HFFc6 (cell line): ENCODE measurements around the gene RPS6KA4. TPM values are rescaled to one million over a fixed set of nuclear protein-coding genes. Genes with fewer than 3 reads are reported as not detected.

Source experiments
- DNase-seq: peaks from one replicate; pipeline ENCODE4 v3.0.0-alpha.2; 2018
- H3K27ac Mint-ChIP-seq: 2 replicates; pipeline ENCODE4 v1.8.0; 2020; ENCODE audit warnings: mild to moderate bottlenecking, mixed read lengths
- H3K27me3 Mint-ChIP-seq: 2 replicates; pipeline ENCODE4 v1.8.0; 2021; ENCODE audit warnings: mild to moderate bottlenecking, moderate library complexity, mixed read lengths; ENCODE audit not compliant: insufficient read depth
- H3K36me3 Mint-ChIP-seq: 2 replicates; pipeline ENCODE4 v1.8.0; 2021; ENCODE audit warnings: low read depth, mixed read lengths
- H3K4me1 Mint-ChIP-seq: 2 replicates; pipeline ENCODE4 v1.8.0; 2020; ENCODE audit warnings: low read depth, mixed read lengths
- H3K4me3 Mint-ChIP-seq: 2 replicates; pipeline ENCODE4 v1.8.0; 2020; ENCODE audit warnings: mild to moderate bottlenecking, moderate library complexity, mixed read lengths
- H3K9me3 Mint-ChIP-seq: 2 replicates; pipeline ENCODE4 v1.8.0; 2020; ENCODE audit warnings: mild to moderate bottlenecking, mixed read lengths
- CTCF ChIP-seq: fragments of 200-600 bp; sonication (generic); IDR thresholded peaks from 2 replicates; pipeline ENCODE4 v1.5.0; 2021; ENCODE audit warnings: antibody characterized with exemption, mild to moderate bottlenecking
- microRNA-seq: library from miRNA; unstranded; fragments of <30 nt; microRNA quantifications from one replicate; pipeline ENCODE4, GENCODE V29; 2019
- total RNA-seq, 6 experiments: library from RNA; stranded (reverse); fragmentation: NEBNext Ultra II Directional; extraction: Animal tissue kit (Norgen Biotek cat#: 25700); gene quantifications; 2 replicates in 1 of 6; 3 replicates in 5 of 6; pipeline ENCODE4 v1.2.3, GENCODE V29; 2021

RPS6KA4 gene
- total RNA-seq, 6 experiments from 2014 or later = 42.9 to 63.4 (median 56.6) TPM

- no peak overlapping the region for H3K4me3 Mint-ChIP-seq
- no peaks in the 10 kb centered on the region for H3K36me3 Mint-ChIP-seq
- H3K9me3 Mint-ChIP-seq = peaks cover 27% of the 10 kb centered on the region
- DNase-seq = no peak
- no peaks in the 10 kb centered on the region for H3K4me1 Mint-ChIP-seq
- no peak overlapping the region for H3K27ac Mint-ChIP-seq
- TF ChIP-seq CTCF = no peak
- H3K27me3 Mint-ChIP-seq = peaks cover 28% of the 10 kb centered on the region
These were observed 60.4 kb downstream of the RPS6KA4 start for GRCh38 chr11:64419257-64419790.

- H3K4me1 Mint-ChIP-seq = no peaks in the 10 kb centered on the region
- H3K27me3 Mint-ChIP-seq = peaks cover 24% of the 10 kb centered on the region
- H3K9me3 Mint-ChIP-seq = peaks cover 27% of the 10 kb centered on the region
- H3K4me3 Mint-ChIP-seq = no peak overlapping the region
- TF ChIP-seq CTCF = no peak
- peak; percentile 7 for DNase-seq
- H3K36me3 Mint-ChIP-seq = no peaks in the 10 kb centered on the region
- no peak overlapping the region for H3K27ac Mint-ChIP-seq
These were observed 61.0 kb downstream of the RPS6KA4 start for GRCh38 chr11:64419818-64420485.

Small RNA genes lying within 50 kb of the gene (microRNA-seq; reads per million reads assigned to microRNA genes)
- gene MIR1237 (39.4 reads per million, percentile 34 among the genes with 10 or more reads in this experiment), gene MIR7155 (not detected)

Other genes starting within 250 kb of the RPS6KA4 start
- gene MACROD1, start 193.0 kb upstream of the RPS6KA4 start, total RNA-seq = 10 to 100 TPM; 11.8 to 17.0 (median 13.1) TPM
- gene STIP1, start 173.0 kb upstream of the RPS6KA4 start, total RNA-seq = 100 to 1,000 TPM; 203 to 259 (median 210) TPM
- gene FERMT3, start 152.4 kb upstream of the RPS6KA4 start, total RNA-seq = 1 to 10 TPM; 1.2 to 2.8 (median 1.7) TPM
- gene TRPT1, start 133.0 kb upstream of the RPS6KA4 start, total RNA-seq = 10 to 100 TPM; 32.6 to 41.1 (median 39.7) TPM
- gene NUDT22, start 132.9 kb upstream of the RPS6KA4 start, total RNA-seq = 10 to 100 TPM; 46.6 to 57.7 (median 53.7) TPM
- 10 to 100 TPM; 21.7 to 29.5 (median 23.2) TPM for gene DNAJC4, start 128.6 kb upstream of the RPS6KA4 start, total RNA-seq
- gene VEGFB, start 124.6 kb upstream of the RPS6KA4 start, total RNA-seq = 10 to 100 TPM; 65.1 to 80.6 (median 71.2) TPM
- 10 to 100 TPM; 54.1 to 95.6 (median 73.1) TPM for gene FKBP2, start 118.1 kb upstream of the RPS6KA4 start, total RNA-seq
- gene PPP1R14B, start 112.2 kb upstream of the RPS6KA4 start, total RNA-seq = 100 to 1,000 TPM; 386 to 478 (median 429) TPM
- 10 to 100 TPM; 48.1 to 58.0 (median 51.8) TPM for gene PLCB3, start 107.6 kb upstream of the RPS6KA4 start, total RNA-seq
- 10 to 100 TPM; 65.9 to 75.0 (median 68.8) TPM for gene BAD, start 74.5 kb upstream of the RPS6KA4 start, total RNA-seq
- gene GPR137, start 73.3 kb upstream of the RPS6KA4 start, total RNA-seq = 10 to 100 TPM; 27.9 to 42.1 (median 34.7) TPM
- under 1 TPM in 1 of 6 experiments, not detected in 5; 0.14 TPM for gene KCNK4, start 67.9 kb upstream of the RPS6KA4 start, total RNA-seq
- under 1 TPM in 1 of 6 experiments, not detected in 5; 0.31 TPM for gene CATSPERZ, start 58.8 kb upstream of the RPS6KA4 start, total RNA-seq
- 10 to 100 TPM; 18.9 to 25.0 (median 21.7) TPM for gene ESRRA, start 53.6 kb upstream of the RPS6KA4 start, total RNA-seq
- 100 to 1,000 TPM; 246 to 269 (median 261) TPM for gene TRMT112, start 41.6 kb upstream of the RPS6KA4 start, total RNA-seq
- 100 to 1,000 TPM; 161 to 207 (median 186) TPM for gene PRDX5, start 41.0 kb upstream of the RPS6KA4 start, total RNA-seq
- 1 to 10 TPM in 4 of 6 experiments, under 1 TPM in 2; 0.45 to 1.9 (median 1.7) TPM for gene CCDC88B, start 19.0 kb upstream of the RPS6KA4 start, total RNA-seq
- not detected for gene SLC22A11, start 196.8 kb downstream of the RPS6KA4 start, total RNA-seq
- not detected for gene SLC22A12, start 232.1 kb downstream of the RPS6KA4 start, total RNA-seq